GM10266 (cell line): ENCODE results near the gene NEK2.
"Not testable (repeated sequence)": the region's sequence is repeated elsewhere in the genome, so short reads cannot be mapped to it uniquely, and the experiment has no call there.

ENCODE experiments used
- DNase-seq: peaks from one replicate; pipeline ENCODE4 v3.0.0; 2012; ENCODE audit errors: extremely low spot score
- TF ChIP-seq, protein P1 (sequence below): IDR thresholded peaks from 2 replicates; pipeline ENCODE4 v1.5.1; 2012; ENCODE audit warnings: mild to moderate bottlenecking, low read depth; ENCODE audit not compliant: control insufficient read depth, insufficient read depth; ENCODE audit errors: missing control alignments

NEK2 gene

GRCh38 chr1:211630236-211631081, 45.0 kb downstream of the NEK2 start:
- TF ChIP-seq, protein P1, sequence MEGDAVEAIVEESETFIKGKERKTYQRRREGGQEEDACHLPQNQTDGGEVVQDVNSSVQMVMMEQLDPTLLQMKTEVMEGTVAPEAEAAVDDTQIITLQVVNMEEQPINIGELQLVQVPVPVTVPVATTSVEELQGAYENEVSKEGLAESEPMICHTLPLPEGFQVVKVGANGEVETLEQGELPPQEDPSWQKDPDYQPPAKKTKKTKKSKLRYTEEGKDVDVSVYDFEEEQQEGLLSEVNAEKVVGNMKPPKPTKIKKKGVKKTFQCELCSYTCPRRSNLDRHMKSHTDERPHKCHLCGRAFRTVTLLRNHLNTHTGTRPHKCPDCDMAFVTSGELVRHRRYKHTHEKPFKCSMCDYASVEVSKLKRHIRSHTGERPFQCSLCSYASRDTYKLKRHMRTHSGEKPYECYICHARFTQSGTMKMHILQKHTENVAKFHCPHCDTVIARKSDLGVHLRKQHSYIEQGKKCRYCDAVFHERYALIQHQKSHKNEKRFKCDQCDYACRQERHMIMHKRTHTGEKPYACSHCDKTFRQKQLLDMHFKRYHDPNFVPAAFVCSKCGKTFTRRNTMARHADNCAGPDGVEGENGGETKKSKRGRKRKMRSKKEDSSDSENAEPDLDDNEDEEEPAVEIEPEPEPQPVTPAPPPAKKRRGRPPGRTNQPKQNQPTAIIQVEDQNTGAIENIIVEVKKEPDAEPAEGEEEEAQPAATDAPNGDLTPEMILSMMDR = no peak
- DNase-seq = no peak

GRCh38 chr1:211628417-211628816, 47.0 kb downstream of the NEK2 start:
- TF ChIP-seq, protein P1 = no peak
- DNase-seq = no peak

DNA sequence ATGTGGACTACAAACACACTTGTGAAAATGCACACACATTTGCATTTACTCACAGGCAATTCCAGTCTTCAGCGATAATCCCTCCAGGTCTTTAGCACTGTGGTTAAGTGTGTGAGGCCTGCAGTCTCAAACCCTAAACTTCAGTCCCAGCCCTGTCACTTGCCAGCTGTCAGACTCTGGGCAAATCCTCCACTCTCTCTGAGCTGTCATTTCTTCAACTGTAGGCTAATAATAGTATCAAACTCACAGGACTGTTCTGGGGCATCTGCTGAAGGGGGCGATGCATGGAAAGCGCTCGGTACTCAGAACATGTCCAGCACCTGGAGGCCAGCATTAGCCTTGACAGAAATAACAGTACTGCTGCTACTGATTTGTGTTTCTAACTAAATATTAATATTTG, 48.2 kb downstream of the NEK2 start:
- DNase-seq = no peak
- TF ChIP-seq, protein P1 = no peak

GRCh38 chr1:211625866-211626265, 49.6 kb downstream of the NEK2 start:
- DNase-seq = not testable (repeated sequence)

DNA sequence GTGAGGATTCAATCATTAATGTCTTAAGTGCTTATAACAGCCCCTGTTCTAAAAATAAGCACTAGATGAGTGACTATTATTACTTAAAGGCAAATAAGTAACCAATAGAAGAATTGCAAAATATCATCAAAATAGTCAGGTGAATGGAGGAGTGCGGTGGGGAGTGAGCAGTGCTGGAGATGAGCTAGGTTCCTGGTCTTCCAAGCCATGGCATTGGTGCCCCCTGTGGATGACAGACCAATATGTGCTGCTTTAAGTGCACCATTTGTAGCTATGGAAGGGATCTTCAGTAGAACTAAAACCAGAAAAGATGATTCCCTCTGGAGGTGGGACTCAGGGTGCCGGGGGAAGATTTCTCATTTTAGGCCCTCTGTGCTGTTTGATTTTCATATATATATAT, 50.4 kb downstream of the NEK2 start:
- TF ChIP-seq, protein P1 = peak; percentile 43
- DNase-seq = no peak

DNA sequence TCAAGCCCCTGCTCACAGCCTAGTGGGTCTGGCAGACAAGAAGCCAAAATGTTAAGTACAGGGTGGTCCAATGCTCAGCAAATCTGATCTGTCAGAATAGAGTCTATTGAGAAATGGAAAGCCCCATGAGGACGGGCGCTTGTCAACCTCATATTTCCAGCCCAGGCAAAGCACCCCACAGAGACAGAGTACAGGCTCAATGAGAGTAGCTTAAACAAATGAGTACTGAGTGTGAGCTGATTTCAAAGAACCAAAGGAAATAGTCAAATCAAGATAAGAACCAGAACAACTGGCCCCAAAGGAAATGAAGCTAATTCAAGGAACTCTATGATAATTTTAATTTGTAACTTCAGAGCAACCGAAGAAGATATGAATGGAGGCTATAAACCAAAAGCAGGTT, 51.9 kb downstream of the NEK2 start:
- TF ChIP-seq, protein P1 = no peak
- no peak for DNase-seq

GRCh38 chr1:211621447-211622198, 53.8 kb downstream of the NEK2 start:
- TF ChIP-seq, protein P1 = no peak
- DNase-seq = no peak
